Pericardium fibroblast (primary cell): Measurements from ENCODE around the gene DOCK6. TPM values are rescaled to one million over a fixed set of nuclear protein-coding genes. Genes with fewer than 3 reads are reported as not detected.

Experiments
- total RNA-seq: library from RNA; depleted of rRNA; stranded (reverse); fragments of >200 nt; gene quantifications from 2 replicates; pipeline ENCODE4 v1.2.3, GENCODE V29; 2015

Gene DOCK6, protein sequence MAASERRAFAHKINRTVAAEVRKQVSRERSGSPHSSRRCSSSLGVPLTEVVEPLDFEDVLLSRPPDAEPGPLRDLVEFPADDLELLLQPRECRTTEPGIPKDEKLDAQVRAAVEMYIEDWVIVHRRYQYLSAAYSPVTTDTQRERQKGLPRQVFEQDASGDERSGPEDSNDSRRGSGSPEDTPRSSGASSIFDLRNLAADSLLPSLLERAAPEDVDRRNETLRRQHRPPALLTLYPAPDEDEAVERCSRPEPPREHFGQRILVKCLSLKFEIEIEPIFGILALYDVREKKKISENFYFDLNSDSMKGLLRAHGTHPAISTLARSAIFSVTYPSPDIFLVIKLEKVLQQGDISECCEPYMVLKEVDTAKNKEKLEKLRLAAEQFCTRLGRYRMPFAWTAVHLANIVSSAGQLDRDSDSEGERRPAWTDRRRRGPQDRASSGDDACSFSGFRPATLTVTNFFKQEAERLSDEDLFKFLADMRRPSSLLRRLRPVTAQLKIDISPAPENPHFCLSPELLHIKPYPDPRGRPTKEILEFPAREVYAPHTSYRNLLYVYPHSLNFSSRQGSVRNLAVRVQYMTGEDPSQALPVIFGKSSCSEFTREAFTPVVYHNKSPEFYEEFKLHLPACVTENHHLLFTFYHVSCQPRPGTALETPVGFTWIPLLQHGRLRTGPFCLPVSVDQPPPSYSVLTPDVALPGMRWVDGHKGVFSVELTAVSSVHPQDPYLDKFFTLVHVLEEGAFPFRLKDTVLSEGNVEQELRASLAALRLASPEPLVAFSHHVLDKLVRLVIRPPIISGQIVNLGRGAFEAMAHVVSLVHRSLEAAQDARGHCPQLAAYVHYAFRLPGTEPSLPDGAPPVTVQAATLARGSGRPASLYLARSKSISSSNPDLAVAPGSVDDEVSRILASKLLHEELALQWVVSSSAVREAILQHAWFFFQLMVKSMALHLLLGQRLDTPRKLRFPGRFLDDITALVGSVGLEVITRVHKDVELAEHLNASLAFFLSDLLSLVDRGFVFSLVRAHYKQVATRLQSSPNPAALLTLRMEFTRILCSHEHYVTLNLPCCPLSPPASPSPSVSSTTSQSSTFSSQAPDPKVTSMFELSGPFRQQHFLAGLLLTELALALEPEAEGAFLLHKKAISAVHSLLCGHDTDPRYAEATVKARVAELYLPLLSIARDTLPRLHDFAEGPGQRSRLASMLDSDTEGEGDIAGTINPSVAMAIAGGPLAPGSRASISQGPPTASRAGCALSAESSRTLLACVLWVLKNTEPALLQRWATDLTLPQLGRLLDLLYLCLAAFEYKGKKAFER (N-terminal part only)
- 13.5 and 20.3 TPM in 2 replicates for total RNA-seq

DNA sequence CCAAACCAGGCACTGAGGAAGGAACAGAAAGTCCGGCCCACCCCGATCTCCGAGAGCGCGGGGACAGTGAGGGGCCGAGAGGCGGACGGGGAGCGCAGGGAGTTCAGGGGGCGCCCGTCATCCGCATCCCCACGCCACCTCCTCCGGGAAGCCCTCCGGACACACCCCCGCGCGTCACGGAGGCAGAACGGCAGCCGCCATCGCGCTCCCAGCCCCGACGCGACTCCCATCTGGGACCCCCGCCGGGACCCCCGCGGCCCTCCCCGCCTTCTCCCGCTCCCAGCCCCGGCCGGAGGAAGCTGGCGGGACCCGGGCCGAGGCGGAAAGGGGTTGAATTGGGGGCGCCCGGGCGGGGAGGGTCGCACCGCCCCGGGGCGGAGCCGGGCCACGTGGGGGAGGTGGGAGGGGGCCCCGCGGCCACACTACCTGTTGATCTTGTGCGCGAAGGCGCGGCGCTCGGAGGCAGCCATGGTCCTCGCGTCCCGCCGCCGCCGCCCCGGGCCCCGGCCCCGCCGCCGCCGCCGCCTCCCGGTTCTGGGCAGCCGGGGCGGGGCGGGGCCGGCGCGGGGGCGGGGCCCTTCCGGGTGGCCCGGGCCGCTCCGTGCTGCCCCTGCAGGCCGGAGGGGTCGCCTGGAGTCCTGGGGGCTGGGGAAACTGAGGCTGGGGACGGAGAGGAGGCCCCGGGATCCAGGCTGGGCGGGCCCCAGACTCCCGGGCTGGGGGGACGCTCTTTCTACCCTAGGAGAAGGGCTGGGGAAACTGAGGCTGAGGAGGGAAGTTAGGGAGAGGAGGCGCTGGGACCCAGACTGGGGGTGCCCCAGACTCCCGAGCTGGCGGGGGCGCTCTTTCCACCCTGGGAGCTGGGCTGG is at the start of gene DOCK6:
DOCK6 (minus strand) TSS at position 554 of the 869 bp plus-strand sequence; CDS start at position 470, 84 bp downstream.

GRCh38 chr19:11295665-11296245 is 33.4 kb upstream of the DOCK6 start, which contains the start of gene TSPAN16:
Gene TSPAN16 (plus strand): TSS chr19:11296160. CDS start chr19:11296298, 138 bp downstream.

GRCh38 chr19:11239377-11240000 is 22.8 kb downstream of the DOCK6 start, which contains the start of gene ANGPTL8:
Gene ANGPTL8 (plus strand): TSS chr19:11239619. CDS start chr19:11239638, 19 bp downstream.

DNA sequence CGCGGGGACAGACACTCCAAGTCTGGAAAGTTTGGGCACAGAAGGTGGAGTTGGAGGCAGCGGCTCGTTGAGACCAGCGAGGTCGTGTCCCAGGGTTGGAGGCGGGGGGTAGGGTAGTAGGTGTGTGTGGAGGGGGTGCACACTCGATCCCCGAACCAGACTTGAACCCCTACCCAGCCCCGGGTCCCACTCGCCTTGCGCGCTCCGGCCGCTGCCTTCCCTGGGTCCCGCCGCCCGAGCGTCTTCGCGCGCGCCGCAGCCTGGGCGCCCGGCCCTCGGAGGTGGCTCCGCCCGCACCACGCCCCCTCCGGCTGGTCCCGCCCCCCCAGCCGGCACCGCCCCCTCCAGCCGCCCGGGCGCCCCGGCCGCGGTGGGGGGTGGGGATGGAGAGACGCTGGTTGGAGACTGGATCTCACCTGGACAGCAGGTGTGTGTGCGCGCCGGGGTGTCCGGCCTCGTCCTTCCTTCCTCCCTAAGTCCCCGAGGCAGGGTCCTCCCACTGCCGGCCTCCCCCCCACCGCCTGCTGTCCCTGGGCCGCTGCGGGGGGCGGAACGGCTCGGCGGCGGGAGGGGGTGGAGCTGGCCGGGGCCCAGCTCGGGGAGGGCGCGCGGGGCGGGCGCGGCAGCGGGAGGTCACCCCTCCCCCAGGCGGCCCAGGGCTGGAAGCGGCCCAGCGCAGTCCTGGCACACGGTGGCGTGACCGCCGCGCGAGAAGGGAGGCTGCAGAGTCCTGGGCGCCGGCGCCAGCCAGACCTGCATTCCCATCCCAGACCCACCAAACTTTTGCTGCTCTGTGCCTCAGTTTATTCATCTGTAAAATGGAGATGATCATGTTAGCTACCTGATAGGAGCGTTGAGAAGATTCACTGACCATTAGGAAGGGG is 64.8 kb downstream of the DOCK6 start, which contains the start of gene KANK2:
KANK2 (minus strand) TSS at position 255 of the 884 bp plus-strand sequence. CDS start 3,034 bp downstream, outside the sequence.

DNA sequence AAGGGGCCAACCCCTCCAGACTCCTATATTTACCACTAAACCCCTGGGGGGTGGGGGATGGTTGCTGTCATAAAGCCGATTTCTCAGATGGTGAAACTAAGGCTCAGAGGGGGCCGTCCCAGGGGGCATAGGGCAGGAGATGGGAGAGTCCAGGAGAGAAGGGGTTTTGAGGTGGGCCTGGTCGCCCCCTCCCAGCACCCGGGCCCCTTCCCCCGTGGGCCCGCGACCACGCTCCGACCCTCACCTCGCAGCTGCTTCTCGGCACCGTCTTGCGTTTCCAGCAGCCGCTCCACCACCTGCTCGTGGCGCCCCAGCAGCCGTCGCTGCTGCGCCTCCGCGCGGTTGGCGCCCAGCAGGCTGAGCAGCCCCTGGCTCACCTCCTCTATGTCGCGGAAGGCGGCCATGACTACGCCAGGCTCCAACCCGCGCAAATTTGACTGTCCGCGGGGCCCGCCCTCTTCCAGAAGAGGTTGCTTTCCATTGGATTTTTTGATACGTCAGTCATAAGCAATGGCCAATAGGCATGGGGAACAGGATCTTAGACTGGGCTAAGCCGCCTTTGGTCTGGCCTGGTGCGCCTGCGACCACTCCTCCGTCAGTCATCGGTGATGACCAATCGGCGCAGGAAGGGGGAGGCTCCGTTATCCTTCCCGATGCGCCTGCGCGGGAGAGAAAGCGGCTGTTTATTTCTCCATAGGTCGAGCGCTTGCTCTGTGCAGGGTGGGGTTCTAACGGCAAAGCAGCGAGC is 106.8 kb downstream of the DOCK6 start, which contains the start of gene SPC24:
SPC24 (minus strand) TSS at position 410 of the 748 bp plus-strand sequence; CDS start at position 404, 6 bp downstream.

Other genes with a start within 250 kb of the DOCK6 start
- 154 and 281 TPM in 2 replicates for gene LDLR, start 173.1 kb downstream of the DOCK6 start, total RNA-seq
- 1.5 and 4.3 TPM in 2 replicates for gene SPC24, start 106.7 kb downstream of the DOCK6 start, total RNA-seq
- gene KANK2, start 65.0 kb downstream of the DOCK6 start, total RNA-seq: 263 and 269 TPM in 2 replicates
- 0.43 TPM in 1 of 2 replicates, not detected in the other for gene ANGPTL8, start 22.9 kb downstream of the DOCK6 start, total RNA-seq
- gene TSPAN16, start 33.6 kb upstream of the DOCK6 start, total RNA-seq: not detected in 2 replicates
- 9.9 and 14.2 TPM in 2 replicates for gene RAB3D, start 77.1 kb upstream of the DOCK6 start, total RNA-seq
- gene TMEM205, start 83.7 kb upstream of the DOCK6 start, total RNA-seq: 80.3 and 137 TPM in 2 replicates
- gene CCDC159, start 84.0 kb upstream of the DOCK6 start, total RNA-seq: 10.4 and 23.8 TPM in 2 replicates
- gene PLPPR2, start 92.9 kb upstream of the DOCK6 start, total RNA-seq: 33.5 and 50.5 TPM in 2 replicates
- gene SWSAP1, start 112.1 kb upstream of the DOCK6 start, total RNA-seq: 1.2 and 3.9 TPM in 2 replicates
- 5.9 and 8.8 TPM in 2 replicates for gene EPOR, start 121.8 kb upstream of the DOCK6 start, total RNA-seq
- gene RGL3, start 156.8 kb upstream of the DOCK6 start, total RNA-seq: 0.12 TPM in 1 of 2 replicates, not detected in the other
- 0.09 and 0.23 TPM in 2 replicates for gene ODAD3, start 172.6 kb upstream of the DOCK6 start, total RNA-seq
- gene PRKCSH, start 173.1 kb upstream of the DOCK6 start, total RNA-seq: 238 and 256 TPM in 2 replicates
- not detected in 2 replicates for gene ELAVL3, start 218.5 kb upstream of the DOCK6 start, total RNA-seq
- gene ZNF653, start 243.3 kb upstream of the DOCK6 start, total RNA-seq: 3.6 and 3.9 TPM in 2 replicates